Breast epithelium (tissue), 3 donors: ENCODE results near the gene SF3B2.

Source experiments
- CTCF ChIP-seq, 3 donors: fragments of 450-650 bp; IDR thresholded peaks; one replicate each; pipeline ENCODE4 v1.5.1; 2016 to 2017; ENCODE audit warnings: antibody characterized with exemption in 3 of 3, mild to moderate bottlenecking in 3 of 3, moderate library complexity in 3 of 3
- POLR2A ChIP-seq: fragments of 450-650 bp; IDR thresholded peaks from one replicate; pipeline ENCODE4 v1.6.1; 2016; ENCODE audit warnings: antibody characterized with exemption, mild to moderate bottlenecking, moderate library complexity

- TF ChIP-seq POLR2A (no peak), CTCF (IDR thresholded peaks at IDR 0.05) (no peak)
Observed at GRCh38 chr11:66100272-66101065, 48.3 kb downstream of the SF3B2 start.
